Ectodermal cell (in vitro differentiated cells): ENCODE data around the gene HTRA3.

Experiments used
- H3K27ac ChIP-seq: 2 replicates; pipeline ENCODE4 v1.7.0; 2013; ENCODE audit warnings: mild to moderate bottlenecking, low read depth, low read length; ENCODE audit not compliant: insufficient read depth, poor library complexity, severe bottlenecking
- H3K27me3 ChIP-seq: 2 replicates; pipeline ENCODE4 v1.7.0; 2013; ENCODE audit warnings: mild to moderate bottlenecking, low read length; ENCODE audit not compliant: insufficient read depth, control insufficient read depth, poor library complexity, severe bottlenecking
- H3K36me3 ChIP-seq: one replicate; pipeline ENCODE4 v1.7.0; 2013; ENCODE audit warnings: low read length; ENCODE audit not compliant: control insufficient read depth, insufficient read depth
- H3K4me1 ChIP-seq: one replicate; pipeline ENCODE4 v1.7.0; 2013; ENCODE audit warnings: low read length; ENCODE audit not compliant: control insufficient read depth, insufficient read depth
- H3K4me3 ChIP-seq: 2 replicates; pipeline ENCODE4 v1.7.0; 2013; ENCODE audit warnings: low read depth, low read length, control low read depth; ENCODE audit not compliant: insufficient read depth
- H3K9me3 ChIP-seq: 2 replicates; pipeline ENCODE4 v1.7.0; 2013; ENCODE audit warnings: mild to moderate bottlenecking, low read length, moderate library complexity; ENCODE audit not compliant: control insufficient read depth
- WGBS, 2 experiments: methylation state at CpG; one replicate each; pipeline ENCODE4 v1.1.7; 2013; ENCODE audit warnings: missing lambda C conversion rate in 2 of 2; 5-methylcytosine and 5-hydroxymethylcytosine counted together

The HTRA3 gene

DNA sequence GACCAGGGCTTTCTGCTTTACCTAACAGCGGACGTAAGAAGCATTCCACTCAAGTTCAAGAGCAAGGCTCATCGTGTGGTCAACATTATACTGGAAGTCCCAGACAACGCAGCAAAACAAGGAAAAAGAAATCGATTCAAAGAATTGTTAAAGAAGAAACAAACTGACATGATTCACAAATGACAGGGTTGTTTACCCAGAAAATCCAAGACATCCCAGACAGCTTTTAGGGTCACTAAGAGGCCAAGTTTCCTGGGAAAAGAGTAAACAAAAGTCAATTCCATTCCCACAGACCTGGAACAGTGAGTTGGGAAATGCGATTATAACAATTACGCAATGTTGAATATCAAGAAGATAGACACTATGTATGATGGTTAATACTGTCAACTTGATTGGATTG, 21.5 kb upstream of the HTRA3 start:
- H3K4me3 ChIP-seq = no peak overlapping the region
- no peaks in the 10 kb centered on the region for H3K27me3 ChIP-seq
- H3K36me3 ChIP-seq = no peaks in the 10 kb centered on the region
- no peaks in the 10 kb centered on the region for H3K9me3 ChIP-seq
- peaks cover 5% of the 10 kb centered on the region for H3K4me1 ChIP-seq
- 91 to 94% methylated on average over 7 of the region's 7 CpGs for WGBS, 2 experiments
- no peak overlapping the region for H3K27ac ChIP-seq

- no peaks in the 10 kb centered on the region for H3K9me3 ChIP-seq
- no peaks in the 10 kb centered on the region for H3K27me3 ChIP-seq
- peaks cover 5% of the 10 kb centered on the region for H3K4me1 ChIP-seq
- H3K36me3 ChIP-seq = no peaks in the 10 kb centered on the region
- H3K4me3 ChIP-seq = no peak overlapping the region
- no peak overlapping the region for H3K27ac ChIP-seq
- 92 to 93% methylated on average over 3 of the region's 3 CpGs for WGBS, 2 experiments
Observed at GRCh38 chr4:8250227-8250626, 19.3 kb upstream of the HTRA3 start.

DNA sequence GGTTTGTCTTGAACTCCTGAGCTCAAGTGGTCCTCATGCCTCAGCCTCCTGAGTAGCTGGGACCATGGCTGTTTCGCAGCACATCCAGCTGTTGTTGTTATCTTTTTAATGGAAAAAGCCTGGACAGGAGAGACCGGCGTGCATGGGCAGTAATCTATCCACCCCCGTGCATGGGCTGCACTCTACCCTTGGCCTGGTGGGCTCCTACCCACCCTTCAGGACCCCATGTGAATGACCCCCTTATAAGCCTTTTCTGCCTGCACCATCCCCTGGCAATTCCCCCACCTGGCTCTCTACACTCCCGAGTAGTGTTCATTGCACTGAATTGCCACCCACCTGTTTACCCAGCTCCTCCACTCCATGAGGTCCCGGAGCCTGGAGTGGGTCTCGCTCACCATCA, 18.9 kb upstream of the HTRA3 start:
- Histone ChIP-seq H3K4me1 (peaks cover 5% of the 10 kb centered on the region), H3K27ac (no peak overlapping the region), H3K9me3 (no peaks in the 10 kb centered on the region), H3K36me3 (no peaks in the 10 kb centered on the region), H3K27me3 (no peaks in the 10 kb centered on the region), H3K4me3 (no peak overlapping the region)
- 94 to 95% methylated on average over 7 of the region's 7 CpGs for WGBS, 2 experiments

DNA sequence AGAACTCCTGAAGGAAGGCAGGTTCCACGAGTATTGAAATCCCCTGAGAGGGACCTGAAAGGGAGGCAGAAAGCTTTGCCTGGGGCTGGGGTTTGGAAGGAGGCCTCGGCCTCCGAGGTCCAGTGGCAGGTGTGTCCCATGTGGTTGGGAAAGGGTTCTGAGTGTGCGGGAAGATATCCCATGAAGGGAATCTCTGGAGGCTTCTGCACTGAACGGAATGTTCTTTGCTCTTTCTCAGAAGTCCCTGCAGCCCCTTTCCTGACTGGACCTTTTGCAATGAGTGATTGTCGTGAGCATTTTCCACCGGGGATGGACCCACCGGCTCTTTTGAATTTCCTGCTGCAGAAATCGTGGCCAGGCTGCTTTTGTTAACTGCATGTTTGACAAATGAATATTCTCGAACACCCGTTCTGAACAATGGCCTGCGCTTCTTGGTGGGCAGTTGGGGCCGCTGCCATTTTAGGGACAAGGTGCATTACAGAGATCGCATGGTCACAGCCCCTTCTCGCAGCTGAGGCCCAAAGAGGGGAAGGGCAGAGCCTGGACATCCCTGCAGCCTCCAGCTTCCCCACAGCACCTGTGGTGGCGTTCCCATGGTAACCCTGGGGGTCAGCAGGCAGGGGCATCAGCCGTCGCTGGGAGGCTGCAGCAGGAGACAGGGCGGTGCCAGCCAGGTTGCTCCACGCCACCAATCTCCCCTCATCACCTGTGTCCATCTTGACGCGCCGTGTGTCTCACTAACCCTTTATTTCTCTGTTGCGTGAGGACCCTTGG, 18.3 kb upstream of the HTRA3 start:
- 90 to 92% methylated on average over 24 of the region's 24 CpGs for WGBS, 2 experiments

DNA sequence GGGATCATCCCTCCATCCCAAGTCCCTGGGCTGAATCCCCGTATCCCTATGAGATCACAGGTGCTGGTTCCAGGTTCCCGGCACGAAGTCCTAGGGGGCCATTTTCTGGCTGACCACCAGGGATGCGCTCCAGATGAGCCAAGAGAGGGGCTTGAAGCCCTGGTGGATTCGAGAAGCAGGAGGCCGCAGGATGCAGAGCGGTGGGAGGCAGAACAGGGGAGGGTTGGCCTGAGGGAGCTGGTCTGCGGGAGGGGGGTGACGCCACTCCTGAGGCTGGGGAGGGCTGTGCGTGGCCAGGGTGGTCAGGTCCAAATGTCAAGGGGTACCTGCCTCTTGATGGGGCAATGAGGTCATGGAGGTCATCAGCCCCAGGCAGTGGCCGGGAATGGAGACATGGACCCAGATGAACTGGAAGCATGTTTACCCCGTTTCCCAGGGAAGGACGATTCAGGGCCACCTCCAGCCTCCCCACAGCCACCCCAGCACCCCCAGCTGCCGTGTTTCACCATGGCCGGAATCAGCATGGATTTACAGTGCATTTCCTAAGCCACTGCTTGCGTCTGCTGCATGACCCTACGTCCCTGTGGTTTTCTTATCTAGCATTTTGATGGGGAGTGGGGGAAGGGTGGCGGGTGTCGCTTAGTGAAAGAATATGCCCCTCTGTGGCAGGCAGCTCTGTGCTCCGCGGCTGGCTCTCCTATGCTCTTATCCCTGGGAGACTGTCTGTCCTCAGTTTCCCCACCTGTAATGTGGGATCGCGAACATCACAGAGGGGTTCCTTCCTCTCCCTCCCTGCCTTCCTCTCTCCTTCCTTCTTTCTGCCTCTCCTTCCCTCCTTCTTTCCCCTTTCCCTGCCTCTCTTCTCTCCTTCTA, 17.0 kb upstream of the HTRA3 start:
- no peak overlapping the region for H3K27ac ChIP-seq

More for the DNA sequence above, 18.3 kb upstream of the HTRA3 start:
- no peak overlapping the region for H3K27ac ChIP-seq
- H3K36me3 ChIP-seq = no peaks in the 10 kb centered on the region
- H3K4me3 ChIP-seq = no peak overlapping the region
- H3K4me1 ChIP-seq = peaks cover 5% of the 10 kb centered on the region
- H3K27me3 ChIP-seq = no peaks in the 10 kb centered on the region
- H3K9me3 ChIP-seq = no peaks in the 10 kb centered on the region

DNA sequence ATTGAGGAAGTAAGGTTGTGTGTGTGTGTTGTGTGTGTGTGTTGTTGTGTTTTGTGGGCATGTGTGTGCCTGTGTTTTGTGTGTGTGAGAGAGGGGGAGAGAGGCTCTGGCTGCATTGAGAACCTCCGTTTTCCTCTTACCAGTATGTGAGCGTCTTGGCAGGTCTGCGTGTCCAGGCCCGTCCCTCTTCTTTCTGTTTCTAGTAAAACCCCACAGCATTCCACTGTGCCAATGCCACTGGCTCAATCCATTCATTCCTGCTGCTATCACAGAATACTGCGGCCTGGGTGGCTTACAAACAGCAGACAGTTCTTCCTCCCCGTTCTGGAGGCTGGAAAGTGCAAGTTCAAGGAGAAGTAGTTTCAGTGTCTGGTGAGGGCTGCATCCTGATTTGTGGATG, 15.5 kb upstream of the HTRA3 start:
- H3K4me1 ChIP-seq = no peaks in the 10 kb centered on the region
- H3K27me3 ChIP-seq = no peaks in the 10 kb centered on the region
- H3K9me3 ChIP-seq = no peaks in the 10 kb centered on the region
- no peak overlapping the region for H3K4me3 ChIP-seq
- 96 to 98% methylated on average over 6 of the region's 6 CpGs for WGBS, 2 experiments
- H3K36me3 ChIP-seq = no peaks in the 10 kb centered on the region
- no peak overlapping the region for H3K27ac ChIP-seq

More for the DNA sequence above, 17.0 kb upstream of the HTRA3 start:
- Histone ChIP-seq H3K36me3 (no peaks in the 10 kb centered on the region), H3K4me1 (peaks cover 2% of the 10 kb centered on the region), H3K4me3 (no peak overlapping the region), H3K9me3 (no peaks in the 10 kb centered on the region), H3K27me3 (no peaks in the 10 kb centered on the region)
- WGBS, 2 experiments = 89 to 90% methylated on average over 23 of the region's 23 CpGs

- no peaks in the 10 kb centered on the region for H3K27me3 ChIP-seq
- H3K4me1 ChIP-seq = no peaks in the 10 kb centered on the region
- H3K4me3 ChIP-seq = no peak overlapping the region
- H3K36me3 ChIP-seq = no peaks in the 10 kb centered on the region
- WGBS, 2 experiments = 81 to 82% methylated on average over 14 of the region's 14 CpGs
- H3K27ac ChIP-seq = no peak overlapping the region
- H3K9me3 ChIP-seq = no peaks in the 10 kb centered on the region
Observed at GRCh38 chr4:8255698-8256441, 13.7 kb upstream of the HTRA3 start.

GRCh38 chr4:8257854-8258253, 11.7 kb upstream of the HTRA3 start:
- H3K27me3 ChIP-seq = no peaks in the 10 kb centered on the region
- H3K27ac ChIP-seq = no peak overlapping the region
- H3K36me3 ChIP-seq = no peaks in the 10 kb centered on the region
- no peak overlapping the region for H3K4me3 ChIP-seq
- no peaks in the 10 kb centered on the region for H3K9me3 ChIP-seq
- peaks cover 2% of the 10 kb centered on the region for H3K4me1 ChIP-seq
- 84 to 89% methylated on average over 4 of the region's 4 CpGs for WGBS, 2 experiments

- Histone ChIP-seq H3K4me3 (no peak overlapping the region), H3K9me3 (no peaks in the 10 kb centered on the region), H3K27me3 (no peaks in the 10 kb centered on the region), H3K36me3 (no peaks in the 10 kb centered on the region), H3K4me1 (peaks cover 8% of the 10 kb centered on the region), H3K27ac (no peak overlapping the region)
- WGBS, 2 experiments = 82 to 85% methylated on average over 13 of the region's 13 CpGs
Observed at GRCh38 chr4:8258552-8259212, 10.9 kb upstream of the HTRA3 start.
